Breast epithelium (tissue), 4 donors: ENCODE measurements around the gene CHSY1. TPM values are rescaled to one million over a fixed set of nuclear protein-coding genes. Genes with fewer than 3 reads are reported as not detected.

Source experiments
- DNase-seq, 2 donors: peaks; one replicate each; pipeline ENCODE4 v3.0.0-alpha.2; 2019; ENCODE audit warnings: low spot score in 2 of 2
- H3K27ac ChIP-seq, 2 donors: fragments of 200-600 bp; sonication (generic) in 1 of 2; one replicate each; pipeline ENCODE4 v1.5.1; 2016 to 2019; ENCODE audit warnings: mild to moderate bottlenecking in 1 of 2
- H3K27me3 ChIP-seq, 2 donors: fragments of 200-600 bp; sonication (generic) in 1 of 2; one replicate each; pipeline versions ENCODE4 v1.5.1 to v1.6.0; 2017 to 2019; ENCODE audit warnings: control low read depth in 1 of 2, mild to moderate bottlenecking in 1 of 2
- H3K36me3 ChIP-seq: fragments of 200-600 bp; one replicate; pipeline ENCODE4 v1.5.1; 2019
- H3K4me1 ChIP-seq, 2 donors: fragments of 200-600 bp; sonication (generic); one replicate each; pipeline ENCODE4 v1.5.1; 2016 to 2019; ENCODE audit warnings: control low read depth in 1 of 2
- H3K4me3 ChIP-seq, 3 donors: fragments of 200-600 bp; sonication (generic); 1 replicate in 2 of 3; 2 replicates in 1 of 3; pipeline ENCODE4 v1.5.1; 2016 to 2019; ENCODE audit warnings: mild to moderate bottlenecking in 3 of 3, moderate library complexity in 2 of 3
- H3K9me3 ChIP-seq, 2 donors: fragments of 200-600 bp; sonication (generic) in 1 of 2; one replicate each; pipeline ENCODE4 v1.5.1; 2016 to 2019; ENCODE audit warnings: control low read depth in 1 of 2
- CTCF ChIP-seq, 3 donors: fragments of 450-650 bp; IDR thresholded peaks; one replicate each; pipeline ENCODE4 v1.5.1; 2016 to 2017; ENCODE audit warnings: antibody characterized with exemption in 3 of 3, mild to moderate bottlenecking in 3 of 3, moderate library complexity in 3 of 3
- POLR2A ChIP-seq: fragments of 450-650 bp; IDR thresholded peaks from one replicate; pipeline ENCODE4 v1.6.1; 2016; ENCODE audit warnings: antibody characterized with exemption, mild to moderate bottlenecking, moderate library complexity
- POLR2AphosphoS5 ChIP-seq, 3 donors: sonication (generic); formaldehyde crosslinking; IDR thresholded peaks; one replicate each; pipeline ENCODE4 v1.6.1; 2017; ENCODE audit warnings: antibody characterized with exemption in 3 of 3
- intact Hi-C: fragments of 100-400 bp; cut with DNase I; formaldehyde crosslinking; loops from one replicate; pipeline ENCODE4 v1.15.1; 2023; ENCODE audit warnings: low total_unique reads
- total RNA-seq, 3 donors: library from RNA; depleted of rRNA; stranded (reverse); fragments of >200 nt; gene quantifications; one replicate each; pipeline ENCODE4 v1.1.0, GENCODE V29; 2016

The CHSY1 gene
- total RNA-seq, 3 donors from 2014 or later, result 22.6 to 36.7 (median 33.4) TPM

- Histone ChIP-seq H3K36me3 (no peaks in the 10 kb centered on the region), H3K4me1 (peaks cover 3 to 10% of the 10 kb centered on the region in 2 donors), H3K27me3 (no peaks in the 10 kb centered on the region), H3K9me3 (no peaks in the 10 kb centered on the region), H3K4me3 (no peak overlapping the region), H3K27ac (no peak overlapping the region)
- no peak for DNase-seq
- intact Hi-C loops, result loop anchor here (5.0 kb wide), 1 partner anchor 297 kb away; no protein-coding TSS in a partner anchor
- TF ChIP-seq POLR2AphosphoS5 (IDR thresholded peaks at IDR 0.05) (no peak), CTCF (IDR thresholded peaks at IDR 0.05) (no peak), POLR2A (no peak)
Observed at GRCh38 chr15:101184830-101185229, 67.0 kb downstream of the CHSY1 start.

GRCh38 chr15:101183931-101184305 lies 67.9 kb downstream of the CHSY1 start:
- Histone ChIP-seq H3K36me3 (no peaks in the 10 kb centered on the region), H3K4me3 (no peak overlapping the region), H3K27ac (peak overlapping the region in 1 of 2 donors; percentile 29), H3K9me3 (no peaks in the 10 kb centered on the region), H3K4me1 (peaks cover 10% of the 10 kb centered on the region in 2 donors), H3K27me3 (no peaks in the 10 kb centered on the region)
- intact Hi-C loops, result no loop called here
- TF ChIP-seq POLR2A (no peak), CTCF (IDR thresholded peaks at IDR 0.05) (no peak), POLR2AphosphoS5 (IDR thresholded peaks at IDR 0.05) (no peak)
- DNase-seq, result no peak

- DNase-seq, result no peak
- Histone ChIP-seq H3K9me3 (no peaks in the 10 kb centered on the region), H3K27ac (peak overlapping the region in 1 of 2 donors; percentile 29), H3K27me3 (no peaks in the 10 kb centered on the region), H3K36me3 (no peaks in the 10 kb centered on the region), H3K4me3 (no peak overlapping the region), H3K4me1 (peaks cover 10% of the 10 kb centered on the region in 2 donors)
- intact Hi-C loops, result no loop called here
- no peak for TF ChIP-seq POLR2A
- no peak for TF ChIP-seq CTCF (IDR thresholded peaks at IDR 0.05)
- TF ChIP-seq POLR2AphosphoS5 (IDR thresholded peaks at IDR 0.05), result no peak
Observed at GRCh38 chr15:101183226-101183930, 68.5 kb downstream of the CHSY1 start.

GRCh38 chr15:101182215-101182614 lies 69.6 kb downstream of the CHSY1 start:
- H3K27me3 ChIP-seq, result no peaks in the 10 kb centered on the region
- H3K36me3 ChIP-seq, result no peaks in the 10 kb centered on the region
- intact Hi-C loops, result no loop called here
- H3K4me1 ChIP-seq, result peaks cover 10% of the 10 kb centered on the region in 2 donors
- no peaks in the 10 kb centered on the region for H3K9me3 ChIP-seq
- no peak overlapping the region for H3K27ac ChIP-seq
- H3K4me3 ChIP-seq, result no peak overlapping the region
- DNase-seq, result no peak
- no peak for TF ChIP-seq POLR2A
- TF ChIP-seq CTCF (IDR thresholded peaks at IDR 0.05), result no peak
- TF ChIP-seq POLR2AphosphoS5 (IDR thresholded peaks at IDR 0.05), result no peak

- no peak for DNase-seq
- Histone ChIP-seq H3K36me3 (no peaks in the 10 kb centered on the region), H3K9me3 (no peaks in the 10 kb centered on the region), H3K4me3 (no peak overlapping the region), H3K4me1 (peaks cover 10% of the 10 kb centered on the region in 2 donors), H3K27ac (no peak overlapping the region), H3K27me3 (no peaks in the 10 kb centered on the region)
- intact Hi-C loops, result no loop called here
- TF ChIP-seq POLR2AphosphoS5 (IDR thresholded peaks at IDR 0.05) (no peak), POLR2A (no peak), CTCF (IDR thresholded peaks at IDR 0.05) (no peak)
Observed at GRCh38 chr15:101181349-101181748, 70.5 kb downstream of the CHSY1 start.
